CD4-positive, alpha-beta T cell treated with Interleukin-21 for 1 hour (primary cell): ENCODE data around the gene LRIG1.

ENCODE experiments used
- DNase-seq: peaks from one replicate; pipeline ENCODE4 v3.0.0-alpha.2; 2020

LRIG1 gene

GRCh38 chr3:66465587-66465986 lies 35.2 kb downstream of the LRIG1 start:
- DNase-seq, result no peak

DNA sequence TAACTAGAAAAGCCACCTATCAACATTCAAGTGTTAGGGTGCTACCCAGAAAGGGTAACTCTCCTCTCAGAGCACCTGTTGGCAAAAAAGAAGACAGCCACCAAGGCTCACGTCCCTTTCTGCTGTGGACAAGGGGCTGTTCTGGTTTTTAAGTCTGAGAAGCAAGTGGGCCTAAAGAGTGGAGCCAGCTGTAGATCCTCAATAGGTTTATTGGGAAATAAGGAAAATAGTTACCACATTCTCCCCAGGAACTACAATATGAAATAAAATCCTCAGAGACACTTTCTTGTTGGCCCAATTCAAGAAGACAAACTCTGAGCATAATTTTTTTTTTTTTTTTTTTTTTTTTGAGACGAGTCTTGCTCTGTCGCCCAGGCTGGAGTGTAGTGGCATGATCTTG lies 35.8 kb downstream of the LRIG1 start:
- no peak for DNase-seq

DNA sequence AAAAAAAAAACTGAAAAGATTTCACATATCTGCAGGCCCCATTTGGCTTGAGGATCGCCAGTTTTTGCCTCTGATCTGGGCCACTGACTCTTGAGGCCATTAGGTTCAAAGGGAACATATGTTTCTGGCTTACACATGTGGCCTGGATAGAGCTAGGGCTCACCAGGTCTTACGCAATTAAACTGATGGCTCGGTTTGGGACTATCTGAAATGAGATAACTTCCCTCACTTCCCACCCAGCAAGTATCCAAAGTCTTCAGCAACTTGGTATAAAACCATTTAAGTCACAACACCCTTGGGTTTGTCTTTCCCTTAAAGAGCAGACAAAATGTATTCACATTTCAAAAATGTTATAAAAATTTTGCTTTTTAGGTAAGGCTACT lies 36.3 kb downstream of the LRIG1 start:
- DNase-seq, result no peak

GRCh38 chr3:66463730-66464511 lies 36.9 kb downstream of the LRIG1 start:
- no peak for DNase-seq

DNA sequence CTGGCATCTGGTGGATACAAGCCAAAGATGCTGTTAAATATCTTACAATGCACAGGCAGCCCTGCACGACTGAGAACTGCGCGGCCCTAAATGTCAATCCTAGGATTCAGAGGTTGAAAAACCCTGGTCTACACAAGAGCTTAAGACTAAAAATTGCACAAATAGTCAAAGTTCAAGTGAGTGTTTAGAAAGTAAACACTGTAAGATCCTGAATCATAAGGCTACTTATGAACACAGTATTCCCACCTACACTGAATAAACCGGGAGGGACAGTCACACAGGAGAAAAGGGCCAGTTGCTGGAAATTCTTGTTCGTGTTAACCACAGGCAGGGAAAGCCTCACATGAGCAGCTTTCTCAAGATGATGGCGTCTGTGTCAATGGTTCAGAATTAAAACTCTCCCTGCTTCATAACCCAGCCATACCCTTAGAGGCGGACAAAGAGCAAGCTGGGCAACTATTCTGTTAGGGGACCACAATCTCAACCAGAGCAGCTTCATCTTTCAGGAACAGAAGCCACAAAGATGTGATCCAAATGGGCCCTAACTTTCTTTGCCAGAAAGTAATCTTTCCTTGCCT lies 37.7 kb downstream of the LRIG1 start:
- DNase-seq, result no peak

- DNase-seq, result no peak
These were observed 43.6 kb downstream of the LRIG1 start for GRCh38 chr3:66457252-66457651.

- peak; percentile 20 for DNase-seq
These were observed 44.1 kb downstream of the LRIG1 start for GRCh38 chr3:66456711-66457173.

DNA sequence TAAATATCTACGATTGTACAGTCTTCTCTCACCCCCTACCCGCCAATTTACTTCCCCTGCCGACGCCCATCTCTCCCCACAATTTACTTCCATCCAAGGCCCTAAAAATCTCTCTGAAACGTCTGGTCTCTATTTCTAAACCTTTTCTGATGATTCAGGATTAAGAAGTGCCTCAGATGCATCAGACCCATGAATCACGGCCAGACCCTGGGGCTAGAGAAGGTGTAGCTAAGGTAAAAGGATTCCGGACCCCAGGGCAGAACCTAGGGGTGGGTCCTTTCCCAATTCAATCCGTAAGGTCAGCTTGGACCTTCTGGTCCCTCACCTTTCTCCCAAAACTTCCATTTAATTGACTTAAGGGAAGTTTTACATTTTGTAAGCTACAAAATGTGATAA lies 46.4 kb downstream of the LRIG1 start:
- no peak for DNase-seq

- DNase-seq, result no peak
These were observed 47.0 kb downstream of the LRIG1 start for GRCh38 chr3:66453651-66454463.

GRCh38 chr3:66452303-66453011 lies 48.4 kb downstream of the LRIG1 start:
- no peak for DNase-seq

GRCh38 chr3:66451766-66452165 lies 49.1 kb downstream of the LRIG1 start:
- no peak for DNase-seq

DNA sequence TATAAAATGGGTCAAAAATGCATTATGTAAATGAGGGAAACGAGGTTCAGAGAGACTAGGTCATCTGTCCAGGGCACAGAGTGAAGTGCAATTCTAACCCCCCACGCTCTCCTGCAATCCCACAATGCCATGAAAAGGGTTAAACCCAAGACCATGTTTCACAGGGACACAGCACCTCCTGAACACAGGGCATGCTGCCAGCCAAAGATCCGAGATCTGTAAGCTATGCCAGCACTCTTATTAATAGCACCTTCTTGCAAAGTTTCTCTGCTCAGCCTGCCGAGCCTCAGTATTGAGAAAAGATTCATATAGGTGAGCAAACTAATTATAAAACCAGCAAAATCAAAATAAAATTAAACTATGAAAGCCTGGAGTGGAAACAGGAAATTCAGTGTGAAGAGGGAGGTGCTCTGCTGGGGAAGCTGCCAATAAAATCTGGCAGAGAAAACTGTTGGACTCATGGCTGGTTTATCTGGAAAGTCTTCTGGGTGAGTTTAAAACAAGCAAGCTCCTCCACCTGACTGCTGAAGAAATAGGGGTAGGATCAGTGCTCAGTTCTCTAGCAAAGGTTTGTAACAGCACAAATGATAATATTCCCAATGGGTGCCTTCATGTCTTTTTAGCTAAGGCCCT lies 50.3 kb downstream of the LRIG1 start:
- no peak for DNase-seq

GRCh38 chr3:66449411-66449974 lies 51.3 kb downstream of the LRIG1 start:
- no peak for DNase-seq

DNA sequence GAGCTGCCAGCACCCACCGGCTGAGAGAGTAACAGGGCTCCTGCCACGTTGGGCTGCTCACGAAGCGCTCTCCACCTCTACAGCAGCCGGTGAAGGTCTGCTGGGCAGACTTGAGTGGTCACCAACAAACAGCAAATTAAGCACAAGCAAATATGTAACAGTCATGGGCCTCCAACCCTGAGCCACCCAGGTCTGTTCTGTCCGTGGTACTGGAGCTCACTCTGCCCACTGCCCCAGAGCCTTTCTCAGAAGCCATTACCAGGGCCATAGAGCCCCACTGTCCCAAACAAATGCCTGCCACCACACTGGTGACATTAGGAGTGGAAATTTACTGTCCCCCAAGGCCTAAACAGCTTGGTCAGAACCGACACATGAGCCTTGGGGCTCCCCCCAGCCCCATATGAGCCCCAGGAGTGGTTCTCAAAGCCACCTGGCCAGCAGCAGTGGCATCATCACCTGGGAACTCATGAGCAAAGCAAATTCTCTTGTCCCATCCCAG lies 56.6 kb downstream of the LRIG1 start:
- no peak for DNase-seq

DNA sequence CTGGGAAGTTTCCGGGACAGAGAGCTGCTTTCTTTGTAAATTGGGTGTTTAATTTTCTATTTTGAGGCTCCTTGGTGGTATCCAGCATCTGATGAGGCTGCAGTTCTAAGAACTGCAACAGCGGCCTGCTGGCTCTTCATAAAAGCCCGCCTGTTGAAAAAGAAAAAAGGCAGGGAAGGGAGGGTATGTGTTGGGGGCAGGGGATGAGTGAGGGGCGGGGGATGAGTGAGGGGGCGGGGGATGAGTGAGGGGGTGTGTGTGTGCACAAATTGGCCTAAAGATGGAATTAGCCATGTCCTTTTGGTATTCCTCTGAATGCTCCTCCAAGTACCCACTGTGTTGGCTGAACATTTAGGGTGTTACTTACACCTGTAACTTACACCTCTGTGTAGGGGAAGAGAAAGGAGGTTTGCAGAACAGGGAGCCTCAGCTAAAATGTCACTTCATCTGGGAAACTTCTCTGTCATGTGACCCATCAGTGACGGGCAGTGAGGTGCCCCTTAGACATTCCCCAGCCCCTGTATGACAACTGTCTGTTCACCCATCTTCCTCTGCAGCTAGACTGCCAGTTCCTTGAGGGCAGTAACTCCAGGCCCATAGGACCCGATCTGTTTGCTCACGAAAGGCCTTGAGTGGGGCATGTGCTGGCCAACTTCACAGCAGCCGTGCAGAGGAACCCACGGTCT lies 57.6 kb downstream of the LRIG1 start:
- DNase-seq, result no peak

GRCh38 chr3:66442254-66443117 lies 58.3 kb downstream of the LRIG1 start:
- DNase-seq, result no peak

DNA sequence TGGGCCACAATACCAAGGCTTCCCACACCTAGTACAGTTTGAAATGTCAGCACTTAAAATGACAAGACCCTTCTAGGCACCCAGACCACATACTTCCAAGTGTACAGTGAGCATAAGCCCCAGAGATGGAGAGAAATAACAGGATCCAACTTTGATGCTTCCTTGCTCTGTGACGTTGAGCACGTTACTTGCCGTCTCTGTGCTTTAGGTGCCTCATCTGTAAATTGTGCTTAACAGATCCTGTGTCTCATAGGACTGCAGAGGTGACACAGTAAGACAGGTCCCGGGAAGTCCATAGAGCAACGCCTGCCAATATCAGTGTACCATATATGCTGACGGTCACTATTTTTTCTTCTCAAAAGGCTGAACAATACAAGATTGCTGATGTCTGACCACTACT lies 59.1 kb downstream of the LRIG1 start:
- no peak for DNase-seq

DNA sequence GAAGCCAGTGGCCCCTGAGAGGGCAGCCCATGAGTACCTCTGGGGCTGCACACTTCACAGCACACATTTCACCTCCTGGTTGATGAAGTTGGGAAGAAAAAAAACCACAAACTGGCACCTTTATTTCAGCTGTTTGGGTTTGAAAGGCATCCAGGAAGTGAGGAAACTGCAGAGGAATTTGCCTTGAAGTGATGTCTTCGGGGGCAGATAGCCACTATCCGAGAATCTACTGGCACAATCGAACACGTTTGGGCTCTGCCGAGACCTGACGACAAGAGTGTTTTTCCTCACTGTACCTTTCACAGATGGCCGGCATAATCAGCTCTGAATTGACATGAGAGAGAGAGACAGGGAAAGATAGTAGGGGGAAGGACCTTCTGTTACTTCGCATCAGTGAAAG lies 59.7 kb downstream of the LRIG1 start:
- no peak for DNase-seq

- DNase-seq, result no peak
These were observed 61.0 kb downstream of the LRIG1 start for GRCh38 chr3:66439666-66440344.

- no peak for DNase-seq
These were observed 62.8 kb downstream of the LRIG1 start for GRCh38 chr3:66438046-66438445.
